Right lobe of liver (tissue), 4 donors: ENCODE results near the gene ARID5B.

ENCODE experiments used
- POLR2A ChIP-seq: fragments of 450-650 bp; IDR thresholded peaks from one replicate; pipeline ENCODE4 v1.6.1; 2017; ENCODE audit warnings: antibody characterized with exemption, mild to moderate bottlenecking
- TF ChIP-seq, protein P1 (sequence below), 4 donors: fragments of 200-600 bp in 3 of 4; fragments of 450-650 bp in 1 of 4; IDR thresholded peaks; one replicate each; pipeline versions ENCODE4 v1.5.1 to v1.8.0; 2016 to 2022; ENCODE audit warnings: antibody characterized with exemption in 4 of 4, mild to moderate bottlenecking in 2 of 4
- donor health status: DM: no; HTN: no; CAD: no.
- donor health status: DM: no; HTN: no; CAD: no.
- donor health status: DM: no; HTN: yes; CAD: no.

DNA sequence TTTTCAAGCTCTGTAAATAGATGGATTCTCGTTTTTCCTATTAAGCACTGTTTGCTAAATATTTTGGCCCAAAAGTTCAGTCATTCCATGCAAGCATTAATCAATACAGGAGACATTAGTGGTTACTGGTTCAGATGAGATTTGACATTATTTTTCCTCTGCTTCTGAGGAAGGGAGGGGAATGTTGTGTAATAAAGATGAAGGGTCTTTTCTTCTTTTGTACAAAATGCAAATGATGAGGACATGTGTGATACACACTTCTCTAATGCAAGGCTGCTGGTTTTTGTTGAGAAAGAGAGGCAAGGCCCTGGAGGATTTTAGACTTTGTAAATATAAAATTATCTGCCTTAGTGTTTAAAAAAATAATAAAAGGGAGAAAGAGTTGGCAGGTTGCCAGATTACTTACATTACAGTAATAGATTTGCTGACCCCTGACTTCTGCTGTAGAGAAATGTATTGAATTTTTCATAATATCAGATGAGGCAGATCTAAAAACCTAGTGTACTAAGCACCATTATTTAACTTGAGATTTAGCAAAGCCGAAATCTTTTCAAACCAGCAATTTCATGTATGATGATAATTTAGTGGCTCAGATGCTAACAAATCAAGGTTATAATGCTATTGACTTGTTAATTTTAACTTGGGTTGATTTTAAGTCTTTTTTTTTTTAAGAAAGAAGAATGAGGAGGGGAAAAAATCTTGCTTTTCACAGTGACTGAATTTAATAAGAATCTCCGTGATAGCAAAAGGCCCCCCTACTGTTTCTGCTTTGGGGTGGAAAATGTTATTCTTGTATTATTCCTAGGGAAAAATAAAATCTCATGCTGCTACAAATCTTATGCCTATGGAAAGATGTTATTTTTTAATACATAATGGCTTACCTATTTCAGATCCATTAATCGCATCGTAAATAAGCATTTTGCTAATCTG is 180.1 kb downstream of the ARID5B start:
- no peak for TF ChIP-seq POLR2A
- TF ChIP-seq, protein P1, sequence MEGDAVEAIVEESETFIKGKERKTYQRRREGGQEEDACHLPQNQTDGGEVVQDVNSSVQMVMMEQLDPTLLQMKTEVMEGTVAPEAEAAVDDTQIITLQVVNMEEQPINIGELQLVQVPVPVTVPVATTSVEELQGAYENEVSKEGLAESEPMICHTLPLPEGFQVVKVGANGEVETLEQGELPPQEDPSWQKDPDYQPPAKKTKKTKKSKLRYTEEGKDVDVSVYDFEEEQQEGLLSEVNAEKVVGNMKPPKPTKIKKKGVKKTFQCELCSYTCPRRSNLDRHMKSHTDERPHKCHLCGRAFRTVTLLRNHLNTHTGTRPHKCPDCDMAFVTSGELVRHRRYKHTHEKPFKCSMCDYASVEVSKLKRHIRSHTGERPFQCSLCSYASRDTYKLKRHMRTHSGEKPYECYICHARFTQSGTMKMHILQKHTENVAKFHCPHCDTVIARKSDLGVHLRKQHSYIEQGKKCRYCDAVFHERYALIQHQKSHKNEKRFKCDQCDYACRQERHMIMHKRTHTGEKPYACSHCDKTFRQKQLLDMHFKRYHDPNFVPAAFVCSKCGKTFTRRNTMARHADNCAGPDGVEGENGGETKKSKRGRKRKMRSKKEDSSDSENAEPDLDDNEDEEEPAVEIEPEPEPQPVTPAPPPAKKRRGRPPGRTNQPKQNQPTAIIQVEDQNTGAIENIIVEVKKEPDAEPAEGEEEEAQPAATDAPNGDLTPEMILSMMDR (IDR thresholded peaks at IDR 0.05) = no peak
